Upper lobe of right lung (tissue), 1 donor: ENCODE measurements around the gene RFWD3. TPM values are rescaled to one million over a fixed set of nuclear protein-coding genes. Genes with fewer than 3 reads are reported as not detected.

Source experiments
- ATAC-seq: fragments of 200-7000 bp; cut with Tn5 transposase; one replicate; pipeline ENCODE4 v1.9.1; 2020; ENCODE audit warnings: mild to moderate bottlenecking, moderate library complexity
- DNase-seq: peaks from one replicate; pipeline ENCODE4 v3.0.0-alpha.2; 2020
- H3K27ac ChIP-seq: fragments of 200-600 bp; one replicate; pipeline ENCODE4 v1.8.0; 2022
- H3K27me3 ChIP-seq: fragments of 200-600 bp; one replicate; pipeline ENCODE4 v1.8.0; 2022; ENCODE audit warnings: mild to moderate bottlenecking
- H3K36me3 ChIP-seq: fragments of 200-600 bp; one replicate; pipeline ENCODE4 v1.8.0; 2022
- H3K4me1 ChIP-seq: fragments of 200-600 bp; one replicate; pipeline ENCODE4 v1.8.0; 2022
- H3K4me3 ChIP-seq: fragments of 200-600 bp; one replicate; pipeline ENCODE4 v1.8.0; 2022; ENCODE audit warnings: mild to moderate bottlenecking
- H3K9me3 ChIP-seq: fragments of 200-600 bp; one replicate; pipeline ENCODE4 v1.8.0; 2022
- CTCF ChIP-seq: fragments of 200-600 bp; IDR thresholded peaks from one replicate; pipeline ENCODE4 v1.8.0; 2022; ENCODE audit warnings: antibody characterized with exemption
- intact Hi-C: fragments of 100-400 bp; cut with DNase I; formaldehyde crosslinking; loops from one replicate; pipeline ENCODE4 v1.11.0; 2022
- long read RNA-seq: library from polyadenylated mRNA; unstranded; transcript quantifications from one replicate; pipeline ENCODE4 v2.0.0, GENCODE V29; 2021
- total RNA-seq: library from RNA; stranded (reverse); fragmentation: NEBNext Ultra II Directional; extraction: Animal tissue kit (Norgen Biotek cat#: 25700); gene quantifications from one replicate; pipeline ENCODE4 v1.2.1, GENCODE V29; 2021
- donor health status: DM: no; HTN: yes; CAD: no; lungs with severe emphysema.

Gene RFWD3
- total RNA-seq: 16.7 TPM
- long read RNA-seq, full-length matches to known transcripts: 7 of 14 reads
- long read RNA-seq, partial matches to known transcripts: 3 of 14 reads
- long read RNA-seq, other reads (novel, unspliced or antisense): 4 of 14 reads

DNA sequence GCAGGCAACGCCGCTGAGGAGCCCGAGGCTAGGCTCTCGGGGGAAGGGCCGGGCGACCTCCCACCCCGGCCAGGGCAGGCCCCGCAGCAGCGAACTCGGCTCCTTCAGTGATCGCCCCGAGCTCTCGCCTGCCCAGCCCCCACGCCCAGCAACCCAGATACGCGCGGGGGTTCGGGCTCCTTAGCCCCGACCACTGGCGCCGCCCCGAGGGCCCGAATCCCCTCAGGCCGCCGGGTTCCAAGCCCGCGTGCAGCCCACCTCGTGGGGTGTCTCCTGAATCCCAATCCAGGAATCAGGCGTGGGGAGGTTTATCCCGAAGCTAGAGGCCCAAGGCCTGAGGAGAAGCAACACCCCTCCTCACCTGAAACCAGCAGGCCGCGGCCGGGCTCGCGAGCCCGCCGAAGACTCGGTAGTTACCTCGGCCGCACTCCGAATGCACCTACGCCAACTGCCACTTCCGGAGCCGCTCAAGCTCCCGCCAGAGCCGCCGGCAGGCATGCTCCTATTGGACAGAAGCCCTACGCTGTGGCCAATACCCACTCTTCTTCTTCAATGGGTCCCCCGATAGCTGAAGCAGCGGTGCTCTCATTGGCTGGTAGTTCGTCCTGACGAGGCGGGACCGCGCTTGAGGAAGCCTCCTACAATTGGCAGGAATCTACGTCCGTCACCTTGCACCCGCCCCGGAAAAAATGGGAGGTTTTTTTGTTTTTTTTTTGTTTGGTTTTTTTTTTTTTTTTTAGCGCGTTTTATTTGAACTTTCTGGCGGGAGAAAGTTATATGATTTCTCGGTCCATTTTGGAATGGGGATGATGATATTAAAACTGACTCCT, at the start of gene RFWD3:
TSS of gene RFWD3 (minus strand) at position 453 of the 830 bp plus-strand sequence. CDS start 5,428 bp downstream, outside the sequence.
- ATAC-seq (peak; percentile 100), DNase-seq (peak; percentile 95)
- intact Hi-C loops: no loop called here
- Histone ChIP-seq H3K27me3 (no peaks in the 10 kb centered on the region), H3K36me3 (peaks cover 23% of the 10 kb centered on the region), H3K4me3 (peak within 1 kb of the TSS; percentile 69), H3K27ac (peak within 1 kb of the TSS; percentile 78), H3K4me1 (peaks cover 14% of the 10 kb centered on the region), H3K9me3 (no peaks in the 10 kb centered on the region)
- TF ChIP-seq CTCF: no peak

- no peaks in the 10 kb centered on the region for H3K9me3 ChIP-seq
- H3K4me1 ChIP-seq: no peaks in the 10 kb centered on the region
- DNase-seq (peak; percentile 58), ATAC-seq (no peak)
- H3K27ac ChIP-seq: no peak overlapping the region
- no peaks in the 10 kb centered on the region for H3K36me3 ChIP-seq
- TF ChIP-seq CTCF: no peak
- intact Hi-C loops: no loop called here
- H3K4me3 ChIP-seq: no peak overlapping the region
- H3K27me3 ChIP-seq: no peaks in the 10 kb centered on the region
Observed at GRCh38 chr16:74716355-74716754, 49.7 kb upstream of the RFWD3 start.

DNA sequence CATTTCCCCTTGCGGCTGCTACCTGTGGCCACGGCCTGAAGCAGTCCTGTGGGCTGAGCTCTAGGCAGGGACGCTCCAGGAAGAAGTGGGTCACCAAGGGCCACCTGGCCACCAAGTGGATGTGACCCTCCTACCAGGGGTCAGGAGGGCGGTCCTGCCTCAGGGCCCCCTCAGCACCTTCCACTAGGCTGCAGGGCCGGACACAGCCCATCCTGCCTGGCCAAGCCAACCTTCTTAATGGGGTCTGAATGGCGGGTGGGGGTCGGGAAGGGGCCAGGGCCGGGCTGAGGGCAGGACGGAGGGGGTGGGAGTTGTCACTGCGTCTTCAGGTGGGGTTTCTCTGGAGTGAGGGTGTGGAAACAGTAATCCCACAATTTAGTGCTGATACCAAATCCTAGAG, 47.2 kb upstream of the RFWD3 start:
- no peaks in the 10 kb centered on the region for H3K9me3 ChIP-seq
- no peaks in the 10 kb centered on the region for H3K4me1 ChIP-seq
- no peak for TF ChIP-seq CTCF
- H3K27me3 ChIP-seq: no peaks in the 10 kb centered on the region
- intact Hi-C loops: no loop called here
- no peak overlapping the region for H3K27ac ChIP-seq
- no peaks in the 10 kb centered on the region for H3K36me3 ChIP-seq
- no peak overlapping the region for H3K4me3 ChIP-seq
- no peak for ATAC-seq
- DNase-seq: peak; percentile 48

DNA sequence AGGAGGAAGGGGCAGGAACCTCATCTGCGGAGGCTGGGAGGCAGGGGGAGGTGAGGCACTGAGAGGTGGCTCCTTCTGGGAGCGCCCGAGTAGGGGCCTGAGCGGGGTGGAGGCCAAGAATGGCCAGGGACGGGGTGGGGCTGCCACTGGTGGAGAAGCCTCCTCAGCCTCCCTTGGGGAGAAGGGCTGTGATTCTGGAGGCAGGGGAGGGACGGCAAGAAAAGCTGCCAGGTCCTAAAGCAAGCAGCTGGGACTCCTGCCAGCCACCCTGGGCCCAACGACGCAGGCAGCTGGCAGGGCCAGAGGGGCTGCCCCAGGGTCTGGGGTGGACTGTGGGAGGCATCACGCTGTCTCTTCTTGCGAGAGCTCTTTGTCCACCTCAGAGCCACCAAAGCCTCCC, 46.6 kb upstream of the RFWD3 start:
- no peaks in the 10 kb centered on the region for H3K9me3 ChIP-seq
- intact Hi-C loops: no loop called here
- DNase-seq: peak; percentile 57
- no peaks in the 10 kb centered on the region for H3K36me3 ChIP-seq
- ATAC-seq: no peak
- H3K27me3 ChIP-seq: no peaks in the 10 kb centered on the region
- no peak for TF ChIP-seq CTCF
- no peak overlapping the region for H3K4me3 ChIP-seq
- H3K27ac ChIP-seq: no peak overlapping the region
- no peaks in the 10 kb centered on the region for H3K4me1 ChIP-seq

GRCh38 chr16:74711938-74712337, 45.3 kb upstream of the RFWD3 start:
- no peak overlapping the region for H3K27ac ChIP-seq
- H3K9me3 ChIP-seq: no peaks in the 10 kb centered on the region
- ATAC-seq (no peak), DNase-seq (peak; percentile 39)
- TF ChIP-seq CTCF: no peak
- no peak overlapping the region for H3K4me3 ChIP-seq
- no peaks in the 10 kb centered on the region for H3K36me3 ChIP-seq
- H3K27me3 ChIP-seq: no peaks in the 10 kb centered on the region
- intact Hi-C loops: no loop called here
- no peaks in the 10 kb centered on the region for H3K4me1 ChIP-seq
